ENCODE results near the gene IER5. TPM values are rescaled to one million over a fixed set of nuclear protein-coding genes. Genes with fewer than 3 reads are reported as not detected.
A peak's percentile ranks its signal among the peaks of the same experiment; 100 is the strongest.

IER5 gene
- total and polyA plus RNA-seq, 2 of the 13 experiments (the other 11 are each of a cell fraction or from before 2014, with no cell fraction given) = 2.5 to 3.5 TPM

- TF ChIP-seq THAP9 (CRISPR knock-in tag; IDR thresholded peaks at IDR 0.05; ENCODE audit: borderline replicate concordance) (no peak), PBX2 (CRISPR knock-in tag; IDR thresholded peaks at IDR 0.05) (no peak), ZNF503 (CRISPR knock-in tag; IDR thresholded peaks at IDR 0.05) (no peak), ZNF7 (CRISPR knock-in tag; IDR thresholded peaks at IDR 0.05) (no peak), NR2F6 (IDR thresholded peaks at IDR 0.05) (peak; percentile 78), NR2F6 (CRISPR knock-in tag; IDR thresholded peaks at IDR 0.05) (peak; percentile 89), FOXC1 (CRISPR knock-in tag; IDR thresholded peaks at IDR 0.05; ENCODE audit: borderline replicate concordance) (no peak; the same call in 1 of the 2 replicates), USF2 (IDR thresholded peaks at IDR 0.05; ENCODE audit: low read depth, low read length) (no peak), USF2 (CRISPR knock-in tag; IDR thresholded peaks at IDR 0.05; ENCODE audit: borderline replicate concordance) (no peak), KMT2A (CRISPR knock-in tag; IDR thresholded peaks at IDR 0.05) (no peak), ZNF678 (CRISPR knock-in tag; IDR thresholded peaks at IDR 0.05) (no peak), RFX5 (IDR thresholded peaks at IDR 0.05; ENCODE audit: low read depth, low read length) (no peak), EHMT2 (IDR thresholded peaks at IDR 0.05; ENCODE audit: borderline replicate concordance, low read depth, low read length) (no peak), HIVEP1 (CRISPR knock-in tag; IDR thresholded peaks at IDR 0.05) (no peak), MTF1 (CRISPR knock-in tag; IDR thresholded peaks at IDR 0.05) (no peak), NR3C1 (CRISPR knock-in tag; IDR thresholded peaks at IDR 0.05) (no peak), MTA3 (CRISPR knock-in tag; IDR thresholded peaks at IDR 0.05) (no peak), ZNF562 (CRISPR knock-in tag; IDR thresholded peaks at IDR 0.05; ENCODE audit: borderline replicate concordance) (no peak), CAMTA2 (CRISPR knock-in tag; IDR thresholded peaks at IDR 0.05; ENCODE audit: borderline replicate concordance) (no peak), TP53 (CRISPR knock-in tag; conservative IDR thresholded peaks at IDR 0.05) (no peak), ZNF260 (CRISPR knock-in tag; IDR thresholded peaks at IDR 0.05; ENCODE audit: borderline replicate concordance, low read depth) (no peak), TRIM22 (IDR thresholded peaks at IDR 0.05) (no peak), GATAD1 (CRISPR knock-in tag; IDR thresholded peaks at IDR 0.05) (0 out of 2 replicates have a peak, but pooled peaks have one; percentile 43)
Observed at GRCh38 chr1:181133441-181133951, 45.0 kb downstream of the IER5 start (continued).
